ENCODE data around the gene LBP. TPM values are rescaled to one million over a fixed set of nuclear protein-coding genes. Genes with fewer than 3 reads are reported as not detected.

The LBP gene
- total RNA-seq, 2 donors from 2014 or later: 0.18 TPM; not detected in 1

GRCh38 chr20:38387953-38388352 is 41.7 kb downstream of the LBP start:
- no peaks in the 10 kb centered on the region for H3K36me3 ChIP-seq (ENCODE audit: control insufficient read depth, insufficient read depth, low read length)
- no peak overlapping the region for H3K9ac ChIP-seq (ENCODE audit: extremely low read depth, low read length, poor library complexity, severe bottlenecking)
- no peak overlapping the region for H3K27ac Mint-ChIP-seq
- peaks cover 20% of the 10 kb centered on the region for H3K9me3 ChIP-seq (ENCODE audit: control insufficient read depth, low read length)
- DNase-seq: no peak
- no peaks in the 10 kb centered on the region for H3K36me3 Mint-ChIP-seq (ENCODE audit: low read depth)
- peak; percentile 47 for TF ChIP-seq CTCF (conservative IDR thresholded peaks at IDR 0.05)
- H3K4me1 ChIP-seq (ENCODE audit: control insufficient read depth, insufficient read depth, low read length): no peaks in the 10 kb centered on the region
- peaks cover 2% of the 10 kb centered on the region for H3K4me1 Mint-ChIP-seq
- no peaks in the 10 kb centered on the region for H3K9me3 Mint-ChIP-seq
- H3K27ac ChIP-seq (ENCODE audit: low read depth, low read length): no peak overlapping the region
- no peaks in the 10 kb centered on the region for H3K27me3 ChIP-seq (ENCODE audit: control insufficient read depth, insufficient read depth, low read length, poor library complexity, severe bottlenecking)
- H3K4me3 Mint-ChIP-seq: no peak overlapping the region
- WGBS, 2 experiments (ENCODE audit: insufficient coverage in 1 of 2, insufficient read length in 1 of 2): 73 to 77% methylated on average over 3 to 4 of the region's 4 CpGs
- H3K27me3 Mint-ChIP-seq (ENCODE audit: insufficient read depth): peaks cover 3% of the 10 kb centered on the region
- no peak overlapping the region for H3K4me3 ChIP-seq (ENCODE audit: low read length)

- no peaks in the 10 kb centered on the region for H3K27me3 Mint-ChIP-seq (ENCODE audit: insufficient read depth)
- no peaks in the 10 kb centered on the region for H3K27me3 ChIP-seq (ENCODE audit: control insufficient read depth, insufficient read depth, low read length, poor library complexity, severe bottlenecking)
- 81 to 83% methylated on average over 1 to 2 of the region's 3 CpGs for WGBS, 2 experiments (ENCODE audit: insufficient coverage in 1 of 2, insufficient read length in 1 of 2)
- no peak overlapping the region for H3K4me3 Mint-ChIP-seq
- no peak overlapping the region for H3K27ac Mint-ChIP-seq
- no peak overlapping the region for H3K9ac ChIP-seq (ENCODE audit: extremely low read depth, low read length, poor library complexity, severe bottlenecking)
- H3K36me3 ChIP-seq (ENCODE audit: control insufficient read depth, insufficient read depth, low read length): no peaks in the 10 kb centered on the region
- H3K27ac ChIP-seq (ENCODE audit: low read depth, low read length): no peak overlapping the region
- peaks cover 11% of the 10 kb centered on the region for H3K9me3 ChIP-seq (ENCODE audit: control insufficient read depth, low read length)
- H3K9me3 Mint-ChIP-seq: no peaks in the 10 kb centered on the region
- H3K36me3 Mint-ChIP-seq (ENCODE audit: low read depth): no peaks in the 10 kb centered on the region
- peaks cover 8% of the 10 kb centered on the region for H3K4me1 ChIP-seq (ENCODE audit: control insufficient read depth, insufficient read depth, low read length)
- peaks cover 11% of the 10 kb centered on the region for H3K4me1 Mint-ChIP-seq
- peak; percentile 61 for DNase-seq
- no peak for TF ChIP-seq CTCF (conservative IDR thresholded peaks at IDR 0.05)
- H3K4me3 ChIP-seq (ENCODE audit: low read length): no peak overlapping the region
These were observed 46.1 kb downstream of the LBP start for GRCh38 chr20:38392356-38392755.

- no peak overlapping the region for H3K4me3 Mint-ChIP-seq
- 92 to 94% methylated on average over 2 to 5 of the region's 5 CpGs for WGBS, 2 experiments (ENCODE audit: insufficient coverage in 1 of 2, insufficient read length in 1 of 2)
- no peak overlapping the region for H3K27ac Mint-ChIP-seq
- Histone ChIP-seq H3K27me3 (ENCODE audit: control insufficient read depth, insufficient read depth, low read length, poor library complexity, severe bottlenecking) (no peaks in the 10 kb centered on the region), H3K36me3 (ENCODE audit: control insufficient read depth, insufficient read depth, low read length) (no peaks in the 10 kb centered on the region), H3K9ac (ENCODE audit: extremely low read depth, low read length, poor library complexity, severe bottlenecking) (no peak overlapping the region), H3K4me1 (ENCODE audit: control insufficient read depth, insufficient read depth, low read length) (peaks cover 8% of the 10 kb centered on the region), H3K27ac (ENCODE audit: low read depth, low read length) (no peak overlapping the region), H3K4me3 (ENCODE audit: low read length) (no peak overlapping the region), H3K9me3 (ENCODE audit: control insufficient read depth, low read length) (peaks cover 11% of the 10 kb centered on the region)
- no peak for TF ChIP-seq CTCF (conservative IDR thresholded peaks at IDR 0.05)
- H3K9me3 Mint-ChIP-seq: no peaks in the 10 kb centered on the region
- peaks cover 11% of the 10 kb centered on the region for H3K4me1 Mint-ChIP-seq
- DNase-seq: peak; percentile 30
- H3K36me3 Mint-ChIP-seq (ENCODE audit: low read depth): no peaks in the 10 kb centered on the region
- H3K27me3 Mint-ChIP-seq (ENCODE audit: insufficient read depth): no peaks in the 10 kb centered on the region
These were observed 47.0 kb downstream of the LBP start for GRCh38 chr20:38393259-38393658.

All from endodermal cell (in vitro differentiated cells).